ENCODE results near the gene ZBP1.

DNA sequence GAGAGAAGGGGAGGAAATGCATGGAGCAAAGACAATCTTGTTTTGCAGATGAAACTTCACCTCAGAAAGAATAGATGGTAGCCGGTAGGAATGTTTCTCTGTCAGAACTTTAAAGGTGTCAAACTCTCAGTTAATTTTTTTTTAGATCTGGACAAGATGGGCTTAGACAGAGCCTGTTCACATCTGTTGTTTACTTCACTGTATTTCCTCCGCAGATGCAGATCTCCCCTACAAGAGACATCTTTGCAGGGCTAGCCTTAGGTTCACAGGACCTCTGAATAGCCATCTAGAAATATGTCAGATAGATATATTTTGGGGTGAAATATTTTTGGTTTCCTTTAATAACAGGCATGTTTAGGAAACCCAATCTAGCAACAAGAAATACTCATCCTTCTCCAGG, 12.1 kb upstream of the ZBP1 start:
- TF ChIP-seq POLR2A (IDR thresholded peaks at IDR 0.05; ENCODE audit: low read depth, low read length) (no peak), POLR2AphosphoS5 (IDR thresholded peaks at IDR 0.05; ENCODE audit: low read depth, low read length) (no peak)

All from GM12892 (cell line).